OCI-LY1 (cell line): ENCODE results near the gene CD320.

Experiments used
- CTCF ChIP-seq: fragments of 200-600 bp; sonication (generic), shearing (Covaris generic); IDR thresholded peaks from 2 replicates; pipeline ENCODE4 v1.5.1; 2017; ENCODE audit warnings: mild to moderate bottlenecking, antibody characterized with exemption, low read length, moderate library complexity, mixed read lengths
- EZH2 ChIP-seq: fragments of 200-600 bp; sonication (generic), shearing (Covaris generic); IDR thresholded peaks from 2 replicates; pipeline ENCODE4 v1.8.0; 2017; ENCODE audit warnings: borderline replicate concordance, mixed run types, mild to moderate bottlenecking, antibody characterized with exemption, low read length, moderate library complexity, mixed read lengths

GRCh38 chr19:8261347-8261746 is 46.8 kb downstream of the CD320 start:
- no peak for TF ChIP-seq CTCF
- TF ChIP-seq EZH2, result no peak
